ENCODE results near the gene LRRC46. TPM values are rescaled to one million over a fixed set of nuclear protein-coding genes. Genes with fewer than 3 reads are reported as not detected.

The LRRC46 gene
- total RNA-seq, 1 donor from 2014 or later: 11.6 TPM

- TF ChIP-seq, protein P1, sequence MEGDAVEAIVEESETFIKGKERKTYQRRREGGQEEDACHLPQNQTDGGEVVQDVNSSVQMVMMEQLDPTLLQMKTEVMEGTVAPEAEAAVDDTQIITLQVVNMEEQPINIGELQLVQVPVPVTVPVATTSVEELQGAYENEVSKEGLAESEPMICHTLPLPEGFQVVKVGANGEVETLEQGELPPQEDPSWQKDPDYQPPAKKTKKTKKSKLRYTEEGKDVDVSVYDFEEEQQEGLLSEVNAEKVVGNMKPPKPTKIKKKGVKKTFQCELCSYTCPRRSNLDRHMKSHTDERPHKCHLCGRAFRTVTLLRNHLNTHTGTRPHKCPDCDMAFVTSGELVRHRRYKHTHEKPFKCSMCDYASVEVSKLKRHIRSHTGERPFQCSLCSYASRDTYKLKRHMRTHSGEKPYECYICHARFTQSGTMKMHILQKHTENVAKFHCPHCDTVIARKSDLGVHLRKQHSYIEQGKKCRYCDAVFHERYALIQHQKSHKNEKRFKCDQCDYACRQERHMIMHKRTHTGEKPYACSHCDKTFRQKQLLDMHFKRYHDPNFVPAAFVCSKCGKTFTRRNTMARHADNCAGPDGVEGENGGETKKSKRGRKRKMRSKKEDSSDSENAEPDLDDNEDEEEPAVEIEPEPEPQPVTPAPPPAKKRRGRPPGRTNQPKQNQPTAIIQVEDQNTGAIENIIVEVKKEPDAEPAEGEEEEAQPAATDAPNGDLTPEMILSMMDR (IDR thresholded peaks at IDR 0.05): no peak
- intact Hi-C loops (cut with DNase I): no loop called here
- DNase-seq: no peak
- Histone ChIP-seq H3K4me1 (peaks cover 7% of the 10 kb centered on the region), H3K36me3 (no peaks in the 10 kb centered on the region), H3K4me3 (no peak overlapping the region), H3K27ac (no peak overlapping the region), H3K9me3 (no peaks in the 10 kb centered on the region), H3K27me3 (ENCODE audit: low read depth) (peaks cover 20% of the 10 kb centered on the region)
- peak in 1 of 2 donors; percentile 8 for ATAC-seq
Measured at GRCh38 chr17:47872019-47872650, 40.7 kb downstream of the LRRC46 start.

DNA sequence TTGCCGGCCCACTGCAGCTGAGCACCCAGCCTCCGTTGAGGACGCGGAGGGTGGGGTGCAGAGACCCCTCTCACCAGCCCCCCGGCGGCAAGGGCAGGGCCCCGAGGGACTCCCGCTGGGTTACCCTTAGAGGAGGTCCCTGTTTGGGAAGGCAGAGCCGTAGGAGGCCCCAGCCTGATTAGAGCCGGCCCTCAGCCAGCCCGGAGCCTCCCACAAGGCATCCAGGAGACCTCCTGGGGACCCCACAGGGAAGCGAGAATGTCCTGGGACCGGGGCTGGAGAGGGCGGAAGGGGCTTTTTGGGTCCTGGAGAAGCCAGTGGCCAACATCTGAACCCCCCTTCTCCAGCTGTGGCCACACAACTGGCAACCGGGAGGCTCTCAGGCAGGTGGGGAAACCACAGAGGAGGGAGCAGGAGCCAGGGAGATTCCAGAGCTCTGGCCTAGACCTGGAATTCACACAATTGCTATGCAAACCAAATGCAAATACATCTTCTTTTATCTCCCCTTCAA lies 41.2 kb downstream of the LRRC46 start:
- DNase-seq (no peak), ATAC-seq (no peak)
- TF ChIP-seq, protein P1 (IDR thresholded peaks at IDR 0.05): no peak

DNA sequence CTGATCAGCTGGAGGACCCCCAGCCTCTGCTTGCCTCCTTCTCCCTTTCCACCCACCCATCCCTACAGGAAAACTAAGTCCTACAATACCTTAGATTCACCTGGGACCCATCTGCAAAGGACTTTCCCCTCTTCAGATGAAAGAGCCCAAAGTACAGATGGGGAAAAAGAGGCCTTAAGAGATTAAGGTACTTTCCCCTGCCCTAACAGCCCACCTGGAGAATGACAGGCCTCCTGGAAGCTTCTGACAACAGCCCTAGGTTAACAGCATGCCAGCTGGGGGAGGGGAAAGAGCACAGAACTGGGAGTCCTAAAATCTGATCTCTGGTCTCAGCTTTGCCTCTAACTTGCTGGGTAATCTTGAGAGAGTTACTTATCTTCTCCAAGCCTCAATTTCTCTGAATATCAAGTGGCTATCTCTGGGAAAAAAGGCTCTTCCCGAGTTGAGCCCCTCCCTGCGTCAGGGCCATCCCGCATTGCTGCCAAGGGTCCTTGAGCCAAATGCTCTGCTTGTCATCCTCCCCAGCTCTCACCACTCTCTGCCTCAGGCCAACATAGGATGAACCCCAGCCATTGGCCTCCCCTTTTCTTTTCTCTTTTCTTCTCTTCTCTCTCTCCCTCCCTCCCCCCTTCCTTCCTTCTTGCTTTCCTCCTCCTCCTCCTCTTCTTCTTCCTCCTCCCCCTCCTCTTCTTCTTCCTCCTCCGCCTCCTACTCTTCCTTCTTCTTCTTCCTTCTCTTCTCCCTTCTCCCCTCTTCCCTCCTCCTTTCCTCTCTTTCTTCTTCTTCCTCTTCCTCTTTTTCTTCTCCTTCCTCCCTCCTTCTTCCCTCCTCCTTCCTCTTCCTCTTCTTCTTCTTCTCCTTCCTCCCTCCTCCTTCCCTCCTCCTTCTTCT lies 42.0 kb downstream of the LRRC46 start:
- DNase-seq (peak; percentile 13), ATAC-seq (no peak)
- peaks cover 20% of the 10 kb centered on the region for H3K27me3 ChIP-seq (ENCODE audit: low read depth)
- H3K27ac ChIP-seq: no peak overlapping the region
- intact Hi-C loops (cut with DNase I): no loop called here
- TF ChIP-seq, protein P1 (IDR thresholded peaks at IDR 0.05): no peak
- H3K9me3 ChIP-seq: no peaks in the 10 kb centered on the region
- H3K4me3 ChIP-seq: no peak overlapping the region
- H3K36me3 ChIP-seq: no peaks in the 10 kb centered on the region
- H3K4me1 ChIP-seq: peaks cover 17% of the 10 kb centered on the region

More for the DNA sequence above, 41.2 kb downstream of the LRRC46 start:
- Histone ChIP-seq H3K36me3 (no peaks in the 10 kb centered on the region), H3K9me3 (no peaks in the 10 kb centered on the region), H3K27me3 (ENCODE audit: low read depth) (peaks cover 20% of the 10 kb centered on the region), H3K27ac (no peak overlapping the region), H3K4me1 (peaks cover 11% of the 10 kb centered on the region), H3K4me3 (no peak overlapping the region)
- intact Hi-C loops (cut with DNase I): no loop called here

GRCh38 chr17:47875011-47875985 lies 43.8 kb downstream of the LRRC46 start:
- Histone ChIP-seq H3K4me3 (no peak overlapping the region), H3K36me3 (no peaks in the 10 kb centered on the region), H3K27ac (no peak overlapping the region), H3K9me3 (no peaks in the 10 kb centered on the region), H3K4me1 (peaks cover 17% of the 10 kb centered on the region), H3K27me3 (ENCODE audit: low read depth) (peaks cover 17% of the 10 kb centered on the region)
- intact Hi-C loops (cut with DNase I): no loop called here
- TF ChIP-seq, protein P1 (IDR thresholded peaks at IDR 0.05): no peak
- ATAC-seq: no peak
- peak; percentile 19 for DNase-seq
